OCI-LY7 (cell line): ENCODE results near the gene RBM28.

Source experiments
- EZH2phosphoT487 ChIP-seq: fragments of 200-600 bp; sonication (generic); IDR thresholded peaks from 2 replicates; pipeline ENCODE4 v1.6.1; 2018; ENCODE audit warnings: low read depth, borderline replicate concordance, mild to moderate bottlenecking, mixed run types, antibody characterized with exemption, low read length, moderate library complexity, mixed read lengths
- TF ChIP-seq, protein P1 (sequence below): fragments of 200-600 bp; sonication (generic); conservative IDR thresholded peaks from 2 replicates; pipeline ENCODE4 v1.5.1; 2014; ENCODE audit warnings: mild to moderate bottlenecking, antibody characterized with exemption, low read length, moderate library complexity, mixed read lengths

DNA sequence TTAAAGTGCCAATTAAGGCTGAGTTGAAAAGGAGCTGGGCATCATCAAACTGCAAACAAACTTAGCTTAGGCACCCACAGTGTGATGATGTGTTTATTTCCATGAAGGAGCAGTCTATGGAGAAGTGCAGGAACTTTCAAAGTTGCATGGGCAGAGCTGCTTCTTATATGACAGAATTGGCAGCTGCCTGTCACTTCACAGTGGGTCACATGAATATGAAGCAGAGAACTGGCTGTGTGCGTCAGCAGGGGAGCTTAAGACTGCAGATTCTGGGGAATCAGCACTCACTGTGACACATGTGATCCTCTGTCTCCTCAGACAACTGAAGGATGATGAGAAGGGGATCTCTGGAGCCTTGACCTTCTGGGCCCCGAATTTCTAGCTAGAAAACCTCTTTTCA, 36.6 kb downstream of the RBM28 start:
- TF ChIP-seq, protein P1, sequence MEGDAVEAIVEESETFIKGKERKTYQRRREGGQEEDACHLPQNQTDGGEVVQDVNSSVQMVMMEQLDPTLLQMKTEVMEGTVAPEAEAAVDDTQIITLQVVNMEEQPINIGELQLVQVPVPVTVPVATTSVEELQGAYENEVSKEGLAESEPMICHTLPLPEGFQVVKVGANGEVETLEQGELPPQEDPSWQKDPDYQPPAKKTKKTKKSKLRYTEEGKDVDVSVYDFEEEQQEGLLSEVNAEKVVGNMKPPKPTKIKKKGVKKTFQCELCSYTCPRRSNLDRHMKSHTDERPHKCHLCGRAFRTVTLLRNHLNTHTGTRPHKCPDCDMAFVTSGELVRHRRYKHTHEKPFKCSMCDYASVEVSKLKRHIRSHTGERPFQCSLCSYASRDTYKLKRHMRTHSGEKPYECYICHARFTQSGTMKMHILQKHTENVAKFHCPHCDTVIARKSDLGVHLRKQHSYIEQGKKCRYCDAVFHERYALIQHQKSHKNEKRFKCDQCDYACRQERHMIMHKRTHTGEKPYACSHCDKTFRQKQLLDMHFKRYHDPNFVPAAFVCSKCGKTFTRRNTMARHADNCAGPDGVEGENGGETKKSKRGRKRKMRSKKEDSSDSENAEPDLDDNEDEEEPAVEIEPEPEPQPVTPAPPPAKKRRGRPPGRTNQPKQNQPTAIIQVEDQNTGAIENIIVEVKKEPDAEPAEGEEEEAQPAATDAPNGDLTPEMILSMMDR = no peak
- no peak for TF ChIP-seq EZH2phosphoT487
